T-helper 2 cell treated with Interferon-gamma antibody and Interleukin-4, amounts not matched to agents 5 μg/mL and 100 μg/mL, for 36 hours (primary cell): ENCODE measurements around the gene SPTBN1.
"Not testable (repeated sequence)": the region's sequence is repeated elsewhere in the genome, so short reads cannot be mapped to it uniquely, and the experiment has no call there.

Source experiments
- DNase-seq: peaks from one replicate; pipeline ENCODE4 v3.0.0; 2021; ENCODE audit warnings: low spot score
- H3K27ac Mint-ChIP-seq: one replicate; pipeline ENCODE4 v1.8.0; 2021; ENCODE audit warnings: mild to moderate bottlenecking, mixed read lengths
- H3K27me3 Mint-ChIP-seq: one replicate; pipeline ENCODE4 v1.8.0; 2021; ENCODE audit warnings: low read depth, mixed read lengths
- H3K36me3 Mint-ChIP-seq: one replicate; pipeline ENCODE4 v1.8.0; 2021; ENCODE audit warnings: low read depth, mixed read lengths
- H3K4me1 Mint-ChIP-seq: one replicate; pipeline ENCODE4 v1.8.0; 2021; ENCODE audit warnings: low read depth, mixed read lengths
- H3K4me3 Mint-ChIP-seq: one replicate; pipeline ENCODE4 v1.8.0; 2022; ENCODE audit warnings: mild to moderate bottlenecking, moderate library complexity, mixed read lengths
- H3K9me3 Mint-ChIP-seq: one replicate; pipeline ENCODE4 v1.8.0; 2021; ENCODE audit warnings: mixed read lengths

The SPTBN1 gene

GRCh38 chr2:54510916-54511315, 54.8 kb downstream of the SPTBN1 start:
- Mint-ChIP-seq H3K9me3 (no peaks in the 10 kb centered on the region), H3K27ac (no peak overlapping the region), H3K27me3 (peaks cover 8% of the 10 kb centered on the region), H3K4me3 (no peak overlapping the region), H3K36me3 (no peaks in the 10 kb centered on the region), H3K4me1 (peaks cover 2% of the 10 kb centered on the region)
- no peak for DNase-seq

- Mint-ChIP-seq H3K4me3 (no peak overlapping the region), H3K36me3 (no peaks in the 10 kb centered on the region), H3K27ac (no peak overlapping the region), H3K9me3 (no peaks in the 10 kb centered on the region), H3K27me3 (peaks cover 17% of the 10 kb centered on the region), H3K4me1 (peaks cover 2% of the 10 kb centered on the region)
- no peak for DNase-seq
Measured at GRCh38 chr2:54512183-54512582, 56.1 kb downstream of the SPTBN1 start.

GRCh38 chr2:54512663-54513362, 56.7 kb downstream of the SPTBN1 start:
- Mint-ChIP-seq H3K4me3 (no peak overlapping the region), H3K36me3 (no peaks in the 10 kb centered on the region), H3K4me1 (peaks cover 2% of the 10 kb centered on the region), H3K9me3 (no peaks in the 10 kb centered on the region), H3K27me3 (peaks cover 17% of the 10 kb centered on the region), H3K27ac (no peak overlapping the region)
- DNase-seq, result no peak

GRCh38 chr2:54513363-54513715, 57.2 kb downstream of the SPTBN1 start:
- H3K9me3 Mint-ChIP-seq, result no peaks in the 10 kb centered on the region
- peaks cover 20% of the 10 kb centered on the region for H3K27me3 Mint-ChIP-seq
- peaks cover 2% of the 10 kb centered on the region for H3K4me1 Mint-ChIP-seq
- no peak overlapping the region for H3K27ac Mint-ChIP-seq
- no peak for DNase-seq
- H3K36me3 Mint-ChIP-seq, result no peaks in the 10 kb centered on the region
- no peak overlapping the region for H3K4me3 Mint-ChIP-seq

- Mint-ChIP-seq H3K4me1 (peaks cover 2% of the 10 kb centered on the region), H3K27me3 (peaks cover 30% of the 10 kb centered on the region), H3K27ac (no peak overlapping the region), H3K4me3 (no peak overlapping the region), H3K36me3 (no peaks in the 10 kb centered on the region), H3K9me3 (no peaks in the 10 kb centered on the region)
- no peak for DNase-seq
Measured at GRCh38 chr2:54514822-54515569, 58.9 kb downstream of the SPTBN1 start.

GRCh38 chr2:54516842-54517241, 60.7 kb downstream of the SPTBN1 start:
- H3K27me3 Mint-ChIP-seq, result peaks cover 43% of the 10 kb centered on the region
- H3K4me3 Mint-ChIP-seq, result no peak overlapping the region
- H3K27ac Mint-ChIP-seq, result no peak overlapping the region
- DNase-seq, result no peak
- no peaks in the 10 kb centered on the region for H3K9me3 Mint-ChIP-seq
- no peaks in the 10 kb centered on the region for H3K36me3 Mint-ChIP-seq
- H3K4me1 Mint-ChIP-seq, result peaks cover 2% of the 10 kb centered on the region

- not testable (repeated sequence) for H3K9me3 Mint-ChIP-seq, H3K27ac Mint-ChIP-seq, H3K4me1 Mint-ChIP-seq, H3K36me3 Mint-ChIP-seq, DNase-seq, H3K4me3 Mint-ChIP-seq
- H3K27me3 Mint-ChIP-seq, result peaks cover 44% of the 10 kb centered on the region
Measured at GRCh38 chr2:54518016-54518415, 61.9 kb downstream of the SPTBN1 start.

GRCh38 chr2:54518430-54518829, 62.3 kb downstream of the SPTBN1 start:
- Mint-ChIP-seq H3K4me1 (peaks cover 9% of the 10 kb centered on the region), H3K36me3 (no peaks in the 10 kb centered on the region), H3K27ac (no peak overlapping the region), H3K4me3 (no peak overlapping the region), H3K27me3 (peaks cover 44% of the 10 kb centered on the region), H3K9me3 (no peaks in the 10 kb centered on the region)
- no peak for DNase-seq

- H3K9me3 Mint-ChIP-seq, result no peaks in the 10 kb centered on the region
- DNase-seq, result no peak
- H3K4me1 Mint-ChIP-seq, result peaks cover 21% of the 10 kb centered on the region
- no peak overlapping the region for H3K4me3 Mint-ChIP-seq
- H3K27ac Mint-ChIP-seq, result no peak overlapping the region
- H3K27me3 Mint-ChIP-seq, result peaks cover 40% of the 10 kb centered on the region
- H3K36me3 Mint-ChIP-seq, result no peaks in the 10 kb centered on the region
Measured at GRCh38 chr2:54519841-54520459, 63.8 kb downstream of the SPTBN1 start.

- Mint-ChIP-seq H3K27ac (no peak overlapping the region), H3K27me3 (peaks cover 38% of the 10 kb centered on the region), H3K4me1 (peaks cover 25% of the 10 kb centered on the region), H3K4me3 (no peak overlapping the region), H3K9me3 (no peaks in the 10 kb centered on the region), H3K36me3 (no peaks in the 10 kb centered on the region)
- no peak for DNase-seq
Measured at GRCh38 chr2:54520687-54521086, 64.6 kb downstream of the SPTBN1 start.

- H3K27ac Mint-ChIP-seq, result no peak overlapping the region
- H3K36me3 Mint-ChIP-seq, result no peaks in the 10 kb centered on the region
- peak; percentile 24 for DNase-seq
- no peaks in the 10 kb centered on the region for H3K9me3 Mint-ChIP-seq
- H3K4me3 Mint-ChIP-seq, result no peak overlapping the region
- peaks cover 28% of the 10 kb centered on the region for H3K4me1 Mint-ChIP-seq
- H3K27me3 Mint-ChIP-seq, result peaks cover 29% of the 10 kb centered on the region
Measured at GRCh38 chr2:54522624-54523281, 66.6 kb downstream of the SPTBN1 start.

GRCh38 chr2:54523324-54523959, 67.3 kb downstream of the SPTBN1 start:
- DNase-seq, result no peak
- peak overlapping the region; percentile 42 for H3K27ac Mint-ChIP-seq
- H3K27me3 Mint-ChIP-seq, result peaks cover 26% of the 10 kb centered on the region
- H3K4me1 Mint-ChIP-seq, result peaks cover 28% of the 10 kb centered on the region
- no peaks in the 10 kb centered on the region for H3K36me3 Mint-ChIP-seq
- no peaks in the 10 kb centered on the region for H3K9me3 Mint-ChIP-seq
- H3K4me3 Mint-ChIP-seq, result no peak overlapping the region

GRCh38 chr2:54524226-54524991, 68.3 kb downstream of the SPTBN1 start:
- peak; percentile 44 for DNase-seq
- H3K27ac Mint-ChIP-seq, result peak overlapping the region; percentile 39
- H3K4me3 Mint-ChIP-seq, result peak overlapping the region; percentile 2

More at GRCh38 chr2:54524226-54524991, 68.3 kb downstream of the SPTBN1 start:
- H3K27me3 Mint-ChIP-seq, result peaks cover 22% of the 10 kb centered on the region
- no peaks in the 10 kb centered on the region for H3K36me3 Mint-ChIP-seq
- H3K4me1 Mint-ChIP-seq, result peaks cover 33% of the 10 kb centered on the region
- no peaks in the 10 kb centered on the region for H3K9me3 Mint-ChIP-seq
